BLaER1 (cell line): Measurements from ENCODE around the gene ATRIP.

Experiments used
- H3K27ac ChIP-seq: shearing (Covaris generic); formaldehyde crosslinking; 2 replicates; pipeline ENCODE4 v1.8.1; 2022
- H3K27me3 ChIP-seq: shearing (Covaris generic); formaldehyde crosslinking; 2 replicates; pipeline ENCODE4 v1.8.1; 2022
- H3K36me3 ChIP-seq: shearing (Covaris generic); formaldehyde crosslinking; 2 replicates; pipeline ENCODE4 v1.8.1; 2022
- H3K4me1 ChIP-seq: shearing (Covaris generic); formaldehyde crosslinking; 2 replicates; pipeline ENCODE4 v1.8.1; 2022
- H3K4me2 ChIP-seq: shearing (Covaris generic); formaldehyde crosslinking; 2 replicates; pipeline ENCODE4 v1.8.1; 2022
- H3K4me3 ChIP-seq: shearing (Covaris generic); formaldehyde crosslinking; 2 replicates; pipeline ENCODE4 v1.8.1; 2022
- H3K9ac ChIP-seq: shearing (Covaris generic); formaldehyde crosslinking; 2 replicates; pipeline ENCODE4 v1.8.1; 2022
- H3K9me3 ChIP-seq: shearing (Covaris generic); formaldehyde crosslinking; 2 replicates; pipeline ENCODE4 v1.8.1; 2022
- H4K20me1 ChIP-seq: shearing (Covaris generic); formaldehyde crosslinking; 2 replicates; pipeline ENCODE4 v1.8.1; 2022
- Cebpa-rat ChIP-seq: shearing (Covaris generic); IDR thresholded peaks from 2 replicates; pipeline ENCODE4 v1.8.1; 2022

ATRIP gene

GRCh38 chr3:48507256-48508061 is 60.9 kb downstream of the ATRIP start:
- Histone ChIP-seq H3K27me3 (no peaks in the 10 kb centered on the region), H3K4me2 (peak overlapping the region; percentile 65), H3K9ac (no peak overlapping the region), H4K20me1 (no peaks in the 10 kb centered on the region), H3K4me1 (peaks cover 64% of the 10 kb centered on the region), H3K27ac (0 out of 2 replicates have a peak overlapping the region, but pooled peaks have one; percentile 29), H3K9me3 (no peaks in the 10 kb centered on the region), H3K36me3 (no peaks in the 10 kb centered on the region), H3K4me3 (no peak overlapping the region)
- TF ChIP-seq Cebpa-rat: no peak

DNA sequence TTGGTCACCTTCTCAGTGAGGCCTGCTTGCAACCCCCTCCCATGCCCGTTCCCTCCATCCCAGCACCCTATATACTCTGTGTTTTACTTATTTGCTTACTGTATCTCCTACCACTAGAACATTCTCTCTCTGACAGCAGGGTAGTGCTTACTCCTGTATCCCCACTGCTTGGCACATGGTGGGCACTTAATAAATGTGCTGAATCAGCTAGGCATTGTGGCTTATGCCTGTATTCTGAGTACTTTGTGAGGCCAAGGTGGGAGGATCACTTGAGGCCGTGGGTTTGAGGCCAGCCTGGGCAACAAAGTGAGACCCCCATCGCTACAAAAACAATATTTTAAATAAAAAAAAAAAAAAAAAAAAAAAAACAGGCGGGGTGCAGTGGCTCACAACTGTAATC is 65.0 kb downstream of the ATRIP start:
- Histone ChIP-seq H3K9ac (no peak overlapping the region), H3K36me3 (0 out of 2 replicates have a peak, but pooled peaks cover 4% of the 10 kb centered on the region), H3K4me1 (peaks cover 51% of the 10 kb centered on the region), H4K20me1 (peaks cover 10% of the 10 kb centered on the region), H3K27ac (no peak overlapping the region), H3K9me3 (no peaks in the 10 kb centered on the region), H3K4me3 (no peak overlapping the region), H3K27me3 (no peaks in the 10 kb centered on the region), H3K4me2 (no peak overlapping the region)
- no peak for TF ChIP-seq Cebpa-rat

DNA sequence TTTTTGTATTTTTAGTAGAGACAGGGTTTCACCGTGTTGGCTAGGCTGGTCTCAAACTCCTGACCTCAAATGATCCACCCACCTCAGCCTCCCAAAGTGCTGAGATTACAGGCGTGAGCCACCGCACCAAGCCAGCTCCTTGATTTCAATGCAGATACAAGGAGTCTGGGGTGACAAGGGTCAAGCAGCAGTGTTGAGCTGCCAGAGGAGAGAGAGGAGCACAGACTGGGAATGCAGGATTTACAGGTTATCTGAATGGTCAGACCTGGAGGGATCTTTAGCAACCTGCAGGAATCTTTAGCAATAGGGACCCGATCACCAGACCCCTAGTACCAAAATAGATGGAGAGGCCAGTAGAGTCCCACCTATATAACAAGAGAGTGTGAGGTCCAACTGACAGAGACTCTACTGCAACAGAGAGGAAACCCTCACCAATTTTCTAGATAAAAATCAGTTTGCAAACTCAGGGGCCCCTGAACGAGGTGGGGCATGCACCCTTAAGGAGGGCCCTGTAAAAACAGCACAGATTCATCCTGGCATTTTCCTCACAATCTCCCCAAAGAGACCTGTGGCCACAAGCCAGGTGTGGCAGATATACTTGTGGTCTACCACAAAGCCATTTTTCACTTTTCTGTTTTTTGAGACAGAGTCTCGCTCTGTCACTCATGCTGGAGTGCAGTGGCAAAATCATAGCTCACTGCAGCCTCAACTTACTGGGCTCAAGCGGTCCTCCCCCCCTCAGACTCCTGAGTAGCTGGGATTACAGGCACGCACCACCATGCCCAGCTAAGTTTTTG is 68.1 kb downstream of the ATRIP start:
- Histone ChIP-seq H3K4me3 (no peak overlapping the region), H4K20me1 (peaks cover 38% of the 10 kb centered on the region), H3K4me2 (peak overlapping the region; percentile 27), H3K9me3 (no peaks in the 10 kb centered on the region), H3K4me1 (peaks cover 51% of the 10 kb centered on the region), H3K27ac (no peak overlapping the region), H3K36me3 (peaks cover 33% of the 10 kb centered on the region), H3K9ac (no peak overlapping the region; the same call in 1 of the 2 replicates), H3K27me3 (no peaks in the 10 kb centered on the region)
- TF ChIP-seq Cebpa-rat: no peak
